Fibroblast of the conjunctiva (primary cell): Measurements from ENCODE around the gene ERCC1.
A peak's percentile ranks its signal among the peaks of the same experiment; 100 is the strongest.
"Not testable (repeated sequence)": the region's sequence is repeated elsewhere in the genome, so short reads cannot be mapped to it uniquely, and the experiment has no call there.

ENCODE experiments used
- DNase-seq: peaks from one replicate; pipeline ENCODE4 v3.0.0-alpha.2; 2010; ENCODE audit warnings: low read depth

ERCC1 gene

DNA sequence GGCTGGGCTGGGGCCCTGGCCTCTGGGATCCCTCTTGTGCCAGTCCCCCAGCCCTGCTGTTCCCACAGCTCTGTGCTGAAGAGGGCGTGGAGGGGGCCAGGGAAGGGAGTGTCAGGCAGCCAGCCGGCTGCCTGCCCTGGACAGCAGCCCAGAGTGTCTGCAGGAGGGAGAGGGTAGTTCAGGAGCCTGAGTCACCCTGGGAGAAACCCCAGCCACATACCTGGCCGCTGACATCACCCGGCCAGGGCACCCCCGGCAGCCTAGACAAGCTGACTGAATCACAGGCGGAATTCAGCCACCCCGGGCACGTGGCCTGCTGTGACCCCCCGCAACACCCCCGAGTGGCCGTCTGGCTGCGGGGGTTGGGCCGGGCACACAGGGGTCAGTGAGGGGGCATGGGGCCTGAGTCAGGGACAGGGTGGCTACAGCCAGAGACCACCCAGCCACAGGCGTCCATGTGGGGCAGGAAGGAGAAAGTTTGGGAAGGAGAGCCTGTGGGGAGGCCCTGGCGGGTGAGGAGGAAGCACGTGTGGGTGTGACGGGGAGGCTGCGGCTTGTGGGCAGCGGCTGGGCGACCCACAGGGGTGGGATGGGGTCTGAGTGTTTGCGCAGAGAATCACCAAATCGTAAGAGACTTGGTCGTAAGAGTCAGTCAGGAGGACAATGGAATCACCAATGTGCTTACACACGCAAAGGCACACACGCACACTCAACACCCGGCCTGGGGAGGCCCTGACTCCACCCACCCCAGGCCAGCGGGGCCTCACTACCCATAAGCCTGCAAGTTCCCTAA lies 32.2 kb upstream of the ERCC1 start:
- peak; percentile 98 for DNase-seq

DNA sequence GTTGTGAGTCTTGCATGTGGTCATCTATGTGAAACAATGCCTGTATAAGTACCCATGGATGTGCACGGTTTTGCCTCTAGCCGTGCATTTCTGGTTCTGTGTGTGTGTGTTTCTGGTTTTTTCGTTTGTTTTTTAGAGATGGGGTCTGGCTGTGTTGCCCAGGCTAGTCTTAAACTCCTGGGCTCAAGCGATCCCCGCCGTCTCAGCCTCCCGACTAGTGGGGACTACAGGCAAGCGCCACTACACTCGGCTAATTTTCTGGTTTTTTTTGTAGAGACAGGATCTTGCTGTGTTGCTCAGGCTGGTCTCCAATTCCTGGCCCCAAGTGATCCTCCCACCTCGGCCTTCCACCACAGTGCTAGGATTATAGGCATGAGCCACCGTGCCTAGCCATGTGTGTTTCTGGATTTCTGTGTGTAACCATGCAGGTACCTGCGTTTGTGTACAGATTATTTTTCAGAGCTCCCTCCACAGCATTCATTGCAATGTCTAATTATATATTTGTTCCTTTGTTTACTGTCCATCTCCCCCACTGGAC lies 28.2 kb upstream of the ERCC1 start:
- DNase-seq, result no peak

DNA sequence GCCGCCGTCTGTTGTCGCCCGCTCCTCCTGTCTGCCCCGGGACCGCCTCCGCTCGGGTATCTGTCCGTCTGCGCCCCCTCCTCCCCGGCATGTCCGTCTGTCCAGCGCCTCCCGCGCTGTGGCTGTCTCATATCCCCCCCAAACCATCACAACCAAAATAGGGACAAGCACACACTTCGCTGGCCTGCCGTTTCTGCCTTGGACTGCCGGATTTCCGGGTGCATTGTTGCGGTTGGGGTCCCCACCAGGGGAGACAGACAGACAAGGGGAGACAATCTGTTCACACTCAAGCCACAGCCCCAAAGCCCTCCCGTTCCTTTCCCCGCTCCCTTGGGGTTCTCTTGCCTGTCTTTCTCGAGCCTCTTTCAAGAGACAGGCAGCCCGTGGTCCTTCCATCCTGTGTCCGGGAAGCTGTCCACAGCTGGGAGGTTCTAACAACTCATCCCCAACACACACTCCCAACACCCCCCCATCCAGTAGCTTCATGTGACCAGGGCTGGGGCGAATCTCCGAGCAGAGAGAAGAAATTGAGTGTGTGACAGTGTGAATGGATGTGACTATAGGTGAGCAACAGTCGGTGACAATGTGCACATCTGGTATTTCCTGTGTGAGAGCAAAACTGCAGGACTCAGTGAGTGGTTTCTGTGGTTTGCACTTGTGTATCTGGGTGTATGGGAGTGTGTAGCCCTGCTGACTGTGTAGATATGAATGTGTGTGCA lies 27.6 kb upstream of the ERCC1 start:
- no peak for DNase-seq

DNA sequence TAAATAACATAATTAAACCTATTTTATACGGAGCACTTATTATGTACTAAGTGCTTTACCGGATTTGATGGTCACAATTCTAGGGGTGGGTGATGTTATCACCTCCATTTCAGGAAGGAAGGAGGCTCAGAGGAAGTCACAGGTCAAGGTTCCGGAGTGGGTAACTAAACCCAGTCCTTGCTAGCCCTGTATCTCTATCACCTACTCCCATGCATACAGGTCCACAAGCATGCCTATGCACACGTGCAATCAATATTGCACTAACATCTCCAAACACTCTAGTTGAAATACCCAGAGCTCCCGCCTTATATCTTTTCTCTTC lies 26.3 kb upstream of the ERCC1 start:
- no peak for DNase-seq

DNA sequence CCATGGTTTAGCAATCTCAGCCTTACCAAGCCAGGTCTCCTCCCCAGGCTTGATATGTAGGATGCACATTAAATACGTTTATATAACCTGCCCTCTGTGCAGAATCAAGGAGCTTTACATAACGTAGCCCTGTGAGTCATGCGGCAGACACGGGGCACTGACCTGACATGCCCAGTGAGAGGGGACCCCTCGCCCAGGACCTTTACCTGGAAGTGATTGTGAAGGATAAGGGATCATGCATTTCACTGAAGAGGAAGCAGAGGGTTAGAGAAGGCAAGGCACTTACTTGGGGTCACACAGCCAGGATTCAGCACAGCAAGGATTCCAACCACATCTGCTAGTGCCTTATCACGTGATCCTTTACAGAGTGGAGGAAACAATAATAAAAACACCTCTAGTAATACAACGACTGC lies 25.2 kb upstream of the ERCC1 start:
- no peak for DNase-seq

DNA sequence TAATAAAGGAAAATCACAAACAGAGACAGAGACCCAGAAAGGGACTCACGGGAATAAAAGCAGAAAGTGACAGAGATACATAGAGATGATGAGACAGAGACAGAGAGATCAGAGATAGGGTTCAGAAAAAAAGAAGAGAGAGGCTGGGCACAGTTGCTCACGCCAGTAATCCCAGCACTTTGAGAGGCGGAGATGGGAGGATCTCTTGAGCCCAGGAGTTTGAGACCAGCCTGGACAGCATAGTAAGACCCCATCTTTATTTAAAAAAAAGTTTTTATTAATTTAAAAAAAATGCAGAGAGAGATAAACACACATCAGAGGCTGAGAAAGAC lies 24.7 kb upstream of the ERCC1 start:
- no peak for DNase-seq

DNA sequence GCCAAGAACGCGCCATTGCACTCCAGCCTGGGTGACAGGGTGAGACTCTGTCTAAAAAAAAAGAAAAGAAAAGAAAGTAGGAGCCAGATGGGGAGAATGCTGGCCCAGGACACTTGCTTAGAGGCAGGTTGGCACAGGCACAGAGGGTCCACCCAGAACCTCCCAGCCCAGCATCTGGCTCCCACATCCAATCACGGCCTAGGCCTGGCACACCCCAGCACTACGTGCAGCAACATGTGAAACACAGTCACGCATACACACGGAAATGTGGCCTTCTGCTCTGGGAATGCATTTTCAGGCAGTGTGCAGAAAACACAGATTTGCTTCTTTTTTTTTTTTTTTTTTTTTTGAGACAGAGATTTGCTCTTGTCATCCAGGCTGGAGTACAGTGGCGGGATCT lies 23.2 kb upstream of the ERCC1 start:
- DNase-seq, result no peak

DNA sequence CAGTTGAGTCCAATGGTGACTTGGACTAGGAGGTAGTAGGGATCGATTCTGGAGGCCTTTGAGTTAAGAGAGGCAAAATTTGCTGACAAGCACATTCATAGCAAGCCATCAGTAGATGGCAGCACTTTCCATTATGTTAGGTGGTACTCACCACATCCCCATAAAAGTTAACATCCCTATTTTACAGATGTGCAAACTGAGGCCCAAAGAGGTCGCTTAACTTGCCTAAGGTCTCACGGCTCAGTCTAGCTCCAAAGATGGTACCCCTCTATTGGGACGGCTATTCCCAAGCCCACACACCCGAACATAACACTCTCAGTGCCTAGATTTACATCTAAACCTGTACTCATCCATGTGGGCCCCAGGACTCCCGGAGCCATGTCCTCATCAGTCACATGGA lies 22.6 kb upstream of the ERCC1 start:
- no peak for DNase-seq

DNA sequence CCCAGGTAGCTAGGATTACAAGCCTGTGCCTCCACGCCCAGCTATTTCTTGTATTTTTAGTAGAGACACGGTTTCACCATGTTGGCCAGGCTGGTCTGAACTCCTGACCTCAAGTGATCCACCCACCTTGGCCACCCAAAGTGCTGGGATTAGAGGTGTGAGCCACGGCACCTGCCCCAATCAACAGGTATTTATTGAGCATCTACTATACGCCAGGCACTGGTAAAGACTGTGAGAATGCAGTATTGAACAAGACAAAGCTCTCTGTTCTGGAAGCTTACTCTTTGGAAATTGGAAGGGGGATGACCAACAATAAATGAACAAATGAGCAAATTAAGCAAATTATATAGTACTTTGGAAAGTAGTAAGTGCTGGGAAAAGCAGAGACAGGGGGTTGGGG lies 21.4 kb upstream of the ERCC1 start:
- no peak for DNase-seq

DNA sequence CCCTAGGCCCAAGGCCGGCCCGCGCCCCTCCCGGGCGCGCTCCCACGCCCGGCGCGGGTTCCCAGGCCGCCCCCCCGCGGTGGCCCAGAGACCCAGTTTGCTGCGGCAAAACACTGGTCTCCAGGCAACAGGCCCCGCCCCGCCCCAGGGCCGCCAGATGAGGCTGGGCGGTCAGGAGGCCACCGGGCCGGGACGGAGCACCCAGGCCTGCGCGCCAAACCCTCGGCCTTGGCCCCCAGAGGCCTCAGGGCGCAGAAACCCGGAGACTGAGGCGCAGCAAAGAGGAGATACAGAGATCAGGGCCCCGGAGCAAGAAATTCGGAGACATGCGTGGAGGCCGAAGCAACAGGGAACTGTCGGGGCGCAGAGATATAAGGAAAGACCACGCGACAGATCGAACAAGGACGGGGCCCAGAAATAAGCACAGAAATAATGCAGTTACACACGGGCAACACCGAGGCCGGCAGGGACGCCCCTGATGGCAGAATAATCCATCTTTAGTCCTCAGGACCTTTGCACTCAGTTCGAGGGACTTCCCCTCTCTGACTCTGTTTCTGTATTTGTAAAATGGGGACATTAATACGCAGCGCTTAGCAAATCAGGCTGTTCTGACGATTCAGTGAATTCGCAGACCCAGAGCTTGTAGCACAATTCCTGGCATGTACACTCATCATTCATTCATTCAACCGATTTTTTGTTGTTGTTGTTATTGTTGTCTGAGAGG lies 20.8 kb upstream of the ERCC1 start:
- DNase-seq, result peak; percentile 80

DNA sequence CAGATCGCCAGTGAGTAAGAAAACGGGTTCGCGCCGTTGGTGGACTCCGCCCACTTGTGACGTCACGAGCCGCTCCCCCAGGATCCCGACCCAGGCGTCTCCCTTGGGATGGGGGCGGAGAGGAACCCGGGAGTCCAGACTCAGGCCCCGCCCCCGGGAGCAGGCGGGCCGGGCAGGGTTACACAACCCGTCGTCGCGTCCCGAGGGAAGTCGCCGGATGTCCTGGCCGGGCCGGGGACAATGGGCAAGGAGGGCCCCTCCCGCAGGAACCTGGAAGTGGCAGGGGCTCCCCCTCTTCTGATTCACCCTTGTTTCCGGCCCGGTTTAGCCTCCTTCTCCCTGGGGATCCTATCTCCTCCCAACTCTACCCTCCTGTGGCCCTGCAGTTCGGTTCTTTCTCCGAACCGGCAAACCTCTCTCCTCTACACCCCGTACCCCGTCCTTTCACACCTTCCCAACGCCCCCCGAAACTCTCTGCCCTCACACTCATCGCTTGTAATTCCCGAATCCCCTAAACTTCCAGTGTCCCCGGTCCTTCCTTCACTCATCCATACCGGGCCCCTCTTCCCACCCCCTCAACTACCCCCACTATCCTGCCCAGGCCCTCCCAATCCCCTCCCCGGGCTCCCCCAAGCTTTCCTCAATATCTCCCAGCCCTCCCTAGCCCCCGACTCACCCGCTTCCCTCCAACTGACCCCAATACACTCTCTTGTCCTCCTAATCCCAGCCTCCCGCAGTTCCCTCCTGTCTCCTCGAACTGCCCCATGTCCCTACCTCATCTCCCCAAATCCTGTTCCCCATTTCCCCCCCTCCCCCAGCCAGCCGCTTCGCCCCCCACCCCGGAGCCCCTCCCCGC lies 20.0 kb upstream of the ERCC1 start:
- peak; percentile 71 for DNase-seq

DNA sequence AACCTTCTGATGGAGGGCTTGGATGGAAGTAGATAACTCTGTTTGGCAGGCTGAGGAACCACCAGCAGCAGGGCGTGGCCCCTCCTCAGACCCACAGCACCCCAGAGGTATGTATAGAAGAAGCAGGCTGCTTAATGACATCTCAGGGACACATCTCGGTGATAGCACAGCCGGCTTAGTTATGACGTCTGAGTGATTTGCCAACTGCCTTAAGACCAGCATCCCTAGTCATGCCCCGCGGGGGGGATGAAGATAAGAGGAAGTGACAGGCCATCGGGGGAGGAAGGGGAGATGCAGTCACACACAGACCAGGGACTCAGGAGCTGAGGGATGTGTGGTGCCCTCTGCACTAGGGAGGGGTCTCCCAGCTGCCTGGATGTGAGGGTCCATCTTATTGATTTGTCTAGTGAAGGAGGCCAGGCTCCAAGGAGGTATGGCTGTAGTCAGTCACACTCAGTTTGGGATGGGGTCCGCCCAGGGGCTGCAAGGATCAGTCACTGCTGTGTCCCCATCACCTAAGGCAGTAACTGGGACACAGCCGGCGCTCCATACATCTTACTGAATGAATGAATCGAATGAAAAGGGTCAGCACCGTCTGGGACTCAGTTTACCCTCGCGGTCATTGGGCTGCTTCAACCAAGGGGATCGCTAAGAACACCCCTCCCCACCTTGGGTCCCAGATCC lies 19.2 kb upstream of the ERCC1 start:
- no peak for DNase-seq

DNA sequence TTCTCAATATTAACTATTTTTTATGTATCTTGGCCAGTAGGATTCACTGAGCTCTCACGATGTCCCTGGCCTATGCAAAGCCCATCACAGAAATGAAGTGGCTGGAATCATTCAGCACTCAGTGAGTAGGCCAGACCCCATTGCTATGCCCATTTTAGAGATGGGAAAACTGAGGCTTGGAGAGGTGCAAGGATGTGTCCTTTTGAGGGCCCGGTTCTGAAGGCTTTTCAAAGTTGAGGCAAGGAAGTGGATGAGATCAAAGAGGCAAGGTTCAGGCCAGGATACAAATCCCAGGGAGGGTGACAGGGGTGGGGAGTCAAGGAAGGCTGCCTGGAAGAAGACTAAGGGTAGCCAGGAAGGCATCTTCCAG lies 18.7 kb upstream of the ERCC1 start:
- DNase-seq, result no peak

DNA sequence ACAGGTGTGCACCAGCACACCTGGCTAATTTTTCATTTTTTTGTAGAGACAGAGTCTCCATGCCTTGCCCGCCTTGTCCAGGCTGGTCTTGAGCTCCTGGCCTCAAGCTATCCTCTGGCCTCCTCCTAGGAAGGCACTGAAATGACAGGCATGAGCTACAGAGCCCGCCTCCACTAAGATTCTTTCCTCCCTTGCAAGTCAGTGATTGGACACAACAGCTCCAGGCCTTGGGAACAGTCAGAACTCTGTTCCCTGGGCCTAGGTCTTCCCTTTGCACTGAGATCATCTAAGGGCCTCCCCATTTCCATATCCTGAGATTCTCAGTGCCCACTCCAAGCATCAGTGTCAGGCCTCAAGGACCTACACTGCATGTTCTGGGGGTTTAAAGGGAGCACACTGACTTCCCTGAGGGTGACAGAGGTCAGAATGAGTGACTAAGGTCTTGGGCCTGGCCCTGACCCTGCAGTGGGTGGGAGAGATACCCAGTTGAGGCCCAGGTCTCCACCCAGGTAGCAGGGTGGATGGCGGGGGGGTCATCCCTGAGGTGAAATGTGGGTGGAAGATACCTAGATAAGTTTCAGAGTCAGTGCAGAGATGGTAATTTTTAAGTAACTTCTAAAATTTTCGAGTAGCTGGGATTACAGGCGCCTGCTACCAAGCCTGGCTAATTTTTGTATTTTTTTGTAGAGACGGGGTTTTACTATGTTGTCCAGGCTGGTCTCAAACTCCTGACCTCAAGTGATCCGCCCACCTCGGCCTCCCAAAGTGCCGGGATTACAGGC lies 17.3 kb upstream of the ERCC1 start:
- DNase-seq, result no peak

DNA sequence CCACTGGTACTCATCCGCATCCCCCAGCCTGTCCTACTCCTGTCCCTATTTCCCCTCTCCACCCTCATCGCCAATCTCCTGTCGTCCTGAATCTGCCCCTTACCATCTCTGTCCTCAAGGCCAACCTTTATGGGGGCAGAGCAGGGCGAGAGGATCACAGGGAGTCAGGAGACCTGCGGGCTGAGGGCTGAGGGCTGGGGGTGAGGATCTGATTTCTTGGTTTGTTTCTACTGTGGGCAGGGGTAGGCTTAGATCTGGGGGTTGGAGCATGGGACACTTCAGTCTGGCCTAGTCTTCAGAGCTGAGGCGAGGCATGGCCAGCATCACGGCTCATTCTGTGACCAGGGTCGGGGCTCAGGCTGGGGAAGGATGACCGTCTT lies 16.5 kb upstream of the ERCC1 start:
- DNase-seq, result no peak

DNA sequence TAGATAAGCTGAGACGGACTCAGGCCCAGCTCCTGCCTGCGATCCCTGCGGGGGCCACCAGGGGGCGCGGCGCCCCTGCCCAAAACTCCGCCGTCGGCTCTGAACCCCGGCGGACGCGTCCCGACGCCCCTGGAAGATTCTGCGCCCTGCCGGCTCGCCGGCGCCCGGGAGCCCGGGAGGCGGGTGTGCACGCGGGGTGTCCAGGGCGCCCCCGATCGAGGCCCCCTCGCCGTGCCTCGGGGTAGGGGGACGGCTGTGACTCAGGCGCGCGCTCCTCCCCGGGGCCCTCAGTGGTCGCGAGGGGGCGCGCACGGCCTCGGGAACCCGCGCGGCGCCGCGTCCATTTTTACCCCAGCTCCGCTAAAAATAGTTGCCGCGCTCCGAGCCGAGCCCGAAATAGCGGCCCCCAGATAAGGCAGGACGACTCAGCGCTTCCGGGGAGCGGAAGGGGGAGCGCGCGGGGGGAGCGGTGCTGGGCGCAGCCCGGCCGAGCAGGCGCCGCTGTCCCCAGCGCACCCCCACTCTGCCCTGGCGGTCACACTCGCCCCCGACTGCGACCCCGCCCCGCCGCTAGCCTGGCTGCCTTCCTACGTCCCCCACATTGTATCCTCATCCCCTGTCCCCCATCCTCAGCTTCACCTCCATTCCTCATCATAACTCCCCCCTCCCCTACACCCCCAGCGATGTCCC lies 16.0 kb upstream of the ERCC1 start:
- no peak for DNase-seq

DNA sequence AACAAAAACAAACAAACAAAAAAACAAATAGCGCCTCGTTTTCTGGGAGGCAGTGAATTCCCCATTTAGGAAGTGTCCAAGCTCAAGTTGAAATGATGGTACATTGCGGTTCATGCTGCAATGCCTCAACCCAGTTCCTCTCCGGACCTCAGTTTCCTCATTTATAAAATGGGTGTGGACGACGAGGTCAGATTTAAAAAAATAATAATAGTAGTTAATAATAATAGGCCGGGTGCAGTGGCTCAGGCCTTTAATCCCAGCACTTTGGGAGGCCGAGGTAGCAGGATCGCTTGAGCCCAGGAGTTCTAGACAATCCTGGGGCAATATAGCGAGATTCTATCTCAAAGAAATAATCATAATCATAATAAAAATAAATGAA lies 15.5 kb upstream of the ERCC1 start:
- no peak for DNase-seq

DNA sequence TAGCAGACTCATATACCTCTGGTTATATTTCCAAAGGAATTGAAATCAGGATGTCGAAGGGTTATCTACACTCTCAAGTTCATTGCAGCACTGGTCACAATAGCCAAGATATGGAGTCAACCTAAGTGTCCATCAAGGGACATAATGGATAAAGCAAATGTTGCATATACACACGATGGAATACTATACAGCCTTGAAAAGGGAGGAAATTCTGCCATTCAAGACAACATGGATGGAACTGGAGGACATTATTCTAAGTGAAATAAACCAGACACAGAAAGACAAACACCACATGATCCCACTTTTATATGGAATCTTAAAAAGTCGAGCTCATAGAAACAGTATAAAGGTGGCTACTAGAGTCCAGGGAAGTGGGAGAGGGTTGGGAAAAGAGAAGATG lies 13.6 kb upstream of the ERCC1 start:
- DNase-seq, result no peak

DNA sequence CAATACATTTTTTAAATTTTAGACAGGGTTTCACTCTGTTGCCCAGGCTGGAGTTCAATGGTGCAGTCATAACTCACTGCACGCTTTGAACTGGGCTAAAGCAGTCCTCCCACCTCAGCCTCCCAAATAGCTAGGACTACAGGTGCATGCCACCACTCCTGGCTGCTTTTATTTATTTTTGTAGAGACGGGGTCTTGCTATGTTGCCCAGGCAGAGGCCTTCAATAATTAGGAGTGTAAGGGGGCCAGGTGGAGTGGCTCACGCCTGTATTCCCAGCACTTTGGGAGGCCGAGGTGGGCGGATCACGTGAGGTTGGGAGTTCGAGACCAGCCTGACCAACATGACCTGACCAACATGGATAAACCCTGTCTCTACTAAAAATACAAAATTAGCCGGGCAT lies 8.8 kb upstream of the ERCC1 start:
- not testable (repeated sequence) for DNase-seq

DNA sequence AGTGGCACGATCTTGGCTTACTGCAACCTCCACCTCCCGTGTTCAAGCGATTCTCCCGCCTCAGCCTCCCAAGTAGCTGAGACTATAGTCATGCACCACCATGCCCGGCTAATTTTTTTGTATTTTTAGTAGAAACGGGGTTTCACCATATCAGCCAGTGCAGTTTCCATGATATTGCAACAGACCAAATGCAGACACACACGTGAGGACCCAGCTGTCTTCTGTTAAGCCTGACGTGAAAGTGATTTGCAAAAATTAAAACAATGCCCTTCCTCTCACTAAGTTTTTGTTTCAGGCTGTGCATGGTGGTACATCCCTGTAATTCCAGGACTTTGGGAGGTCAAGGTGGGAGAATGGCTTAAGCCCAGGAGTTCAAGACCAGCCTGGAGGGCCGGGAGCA lies 7.3 kb upstream of the ERCC1 start:
- peak; percentile 71 for DNase-seq
